Sigmoid colon (tissue), 7 donors: ENCODE results near the gene PCDHB5. TPM values are rescaled to one million over a fixed set of nuclear protein-coding genes. Genes with fewer than 3 reads are reported as not detected.
"Not testable (repeated sequence)": the region's sequence is repeated elsewhere in the genome, so short reads cannot be mapped to it uniquely, and the experiment has no call there.

Source experiments
- DNase-seq: peaks from one replicate; pipeline ENCODE4 v3.0.0-alpha.2; 2019
- H3K27ac ChIP-seq, 4 donors: fragments of 200-600 bp; sonication (generic); one replicate each; pipeline ENCODE4 v1.5.1; 2016 to 2019; ENCODE audit warnings: mild to moderate bottlenecking in 1 of 4
- H3K27me3 ChIP-seq, 3 donors: fragments of 200-600 bp; sonication (generic); one replicate each; pipeline ENCODE4 v1.5.1; 2019; ENCODE audit warnings: mild to moderate bottlenecking in 1 of 3
- H3K36me3 ChIP-seq, 4 donors: fragments of 200-600 bp; sonication (generic); one replicate each; pipeline ENCODE4 v1.5.1; 2016 to 2019
- H3K4me1 ChIP-seq, 4 donors: fragments of 200-600 bp; sonication (generic); one replicate each; pipeline ENCODE4 v1.5.1; 2017 to 2019
- H3K4me3 ChIP-seq, 4 donors: fragments of 200-600 bp; sonication (generic); one replicate each; pipeline ENCODE4 v1.5.1; 2017 to 2019; ENCODE audit warnings: mild to moderate bottlenecking in 2 of 4, moderate library complexity in 1 of 4
- H3K9me3 ChIP-seq, 4 donors: fragments of 200-600 bp in 3 of 4; sonication (generic) in 3 of 4; one replicate each; pipeline versions ENCODE4 v1.5.1 to v1.6.1; 2013 to 2019
- EP300 ChIP-seq, 4 donors: sonication (generic); formaldehyde crosslinking; IDR thresholded peaks; one replicate each; pipeline ENCODE4 v1.6.1; 2017; ENCODE audit warnings: antibody characterized with exemption in 4 of 4
- POLR2A ChIP-seq, 2 donors: fragments of 450-650 bp; IDR thresholded peaks; one replicate each; pipeline ENCODE4 v1.6.1; 2016; ENCODE audit warnings: antibody characterized with exemption in 2 of 2, mild to moderate bottlenecking in 2 of 2, moderate library complexity in 2 of 2
- POLR2AphosphoS5 ChIP-seq, 4 donors: sonication (generic); formaldehyde crosslinking; IDR thresholded peaks; one replicate each; pipeline ENCODE4 v1.6.1; 2017; ENCODE audit warnings: antibody characterized with exemption in 4 of 4
- WGBS, 2 donors: extraction: QIAGEN DNeasy Blood & Tissue Kit; methylation state at CpG; one replicate each; pipeline ENCODE4 v1.1.7; 2013; 5-methylcytosine and 5-hydroxymethylcytosine counted together
- intact Hi-C: fragments of 100-400 bp; cut with DNase I; formaldehyde crosslinking; loops from one replicate; pipeline ENCODE4 v1.15.1; 2023
- polyA plus RNA-seq, 3 donors: library from polyadenylated mRNA; stranded (reverse); fragments of 200-250 nt; gene quantifications; one replicate each; pipeline ENCODE4 v1.2.3, GENCODE V29; 2013
- total RNA-seq, 4 donors: library from RNA; depleted of rRNA; stranded (reverse); fragments of >200 nt; gene quantifications; one replicate each; pipeline ENCODE4 v1.1.0, GENCODE V29; 2016
- TF ChIP-seq, protein P1 (sequence below), 4 experiments: fragments of 450-650 bp in 3 of 4; fragments of 200-600 bp in 1 of 4; IDR thresholded peaks; one replicate each; pipeline ENCODE4 v1.5.1; 2016 to 2019; ENCODE audit warnings: antibody characterized with exemption in 4 of 4, mild to moderate bottlenecking in 3 of 4, moderate library complexity in 2 of 4
- donor health status: healthy with polysubstance abuse.
- donor health status: Bipolar disorder and iron deficiency.
- donor health status: healthy.

The PCDHB5 gene
- total and polyA plus RNA-seq, 7 donors = under 0.01 to 6.5 (median 3.2) TPM; not detected in 1

- peak overlapping the region in 2 of 4 donors; percentile 24 to 34 for H3K4me3 ChIP-seq
- no peak for DNase-seq
- no peak overlapping the region for H3K27ac ChIP-seq
- intact Hi-C loops = no loop called here
- peaks cover 0 to 30% (median 0%) of the 10 kb centered on the region in 3 donors for H3K27me3 ChIP-seq
- no peaks in the 10 kb centered on the region for H3K4me1 ChIP-seq
- TF ChIP-seq, protein P1, sequence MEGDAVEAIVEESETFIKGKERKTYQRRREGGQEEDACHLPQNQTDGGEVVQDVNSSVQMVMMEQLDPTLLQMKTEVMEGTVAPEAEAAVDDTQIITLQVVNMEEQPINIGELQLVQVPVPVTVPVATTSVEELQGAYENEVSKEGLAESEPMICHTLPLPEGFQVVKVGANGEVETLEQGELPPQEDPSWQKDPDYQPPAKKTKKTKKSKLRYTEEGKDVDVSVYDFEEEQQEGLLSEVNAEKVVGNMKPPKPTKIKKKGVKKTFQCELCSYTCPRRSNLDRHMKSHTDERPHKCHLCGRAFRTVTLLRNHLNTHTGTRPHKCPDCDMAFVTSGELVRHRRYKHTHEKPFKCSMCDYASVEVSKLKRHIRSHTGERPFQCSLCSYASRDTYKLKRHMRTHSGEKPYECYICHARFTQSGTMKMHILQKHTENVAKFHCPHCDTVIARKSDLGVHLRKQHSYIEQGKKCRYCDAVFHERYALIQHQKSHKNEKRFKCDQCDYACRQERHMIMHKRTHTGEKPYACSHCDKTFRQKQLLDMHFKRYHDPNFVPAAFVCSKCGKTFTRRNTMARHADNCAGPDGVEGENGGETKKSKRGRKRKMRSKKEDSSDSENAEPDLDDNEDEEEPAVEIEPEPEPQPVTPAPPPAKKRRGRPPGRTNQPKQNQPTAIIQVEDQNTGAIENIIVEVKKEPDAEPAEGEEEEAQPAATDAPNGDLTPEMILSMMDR (IDR thresholded peaks at IDR 0.05) = no peak
- TF ChIP-seq EP300 (IDR thresholded peaks at IDR 0.05) (no peak), POLR2AphosphoS5 (IDR thresholded peaks at IDR 0.05) (no peak), POLR2A (IDR thresholded peaks at IDR 0.05) (no peak)
- H3K9me3 ChIP-seq = peaks cover 0 to 25% (median 17%) of the 10 kb centered on the region in 4 donors
- WGBS, 2 donors = 46 to 67% methylated on average over 20 of the region's 20 CpGs
- no peaks in the 10 kb centered on the region for H3K36me3 ChIP-seq
Observed at GRCh38 chr5:141101059-141101458, 33.9 kb upstream of the PCDHB5 start.

GRCh38 chr5:141102070-141102469 is 32.9 kb upstream of the PCDHB5 start:
- peaks cover 0 to 30% (median 0%) of the 10 kb centered on the region in 3 donors for H3K27me3 ChIP-seq
- intact Hi-C loops, H3K27ac ChIP-seq, H3K4me1 ChIP-seq, DNase-seq, H3K36me3 ChIP-seq, H3K4me3 ChIP-seq: not testable (repeated sequence)
- H3K9me3 ChIP-seq = peaks cover 0 to 23% (median 16%) of the 10 kb centered on the region in 4 donors
- 52 to 79% methylated on average over 39 of the region's 39 CpGs for WGBS, 2 donors

DNA sequence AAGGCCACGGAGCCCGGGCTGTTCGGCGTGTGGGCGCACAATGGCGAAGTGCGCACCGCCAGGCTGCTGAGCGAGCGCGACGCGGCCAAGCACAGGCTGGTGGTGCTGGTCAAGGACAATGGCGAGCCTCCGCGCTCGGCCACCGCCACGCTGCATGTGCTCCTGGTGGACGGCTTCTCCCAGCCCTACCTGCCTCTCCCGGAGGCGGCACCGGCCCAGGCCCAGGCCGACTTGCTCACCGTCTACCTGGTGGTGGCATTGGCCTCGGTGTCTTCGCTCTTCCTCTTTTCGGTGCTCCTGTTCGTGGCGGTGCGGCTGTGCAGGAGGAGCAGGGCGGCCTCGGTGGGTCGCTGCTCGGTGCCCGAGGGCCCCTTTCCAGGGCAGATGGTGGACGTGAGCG is 32.5 kb upstream of the PCDHB5 start:
- H3K36me3 ChIP-seq, intact Hi-C loops, H3K4me1 ChIP-seq, H3K4me3 ChIP-seq, H3K27ac ChIP-seq, DNase-seq: not testable (repeated sequence)
- H3K9me3 ChIP-seq = peaks cover 0 to 23% (median 16%) of the 10 kb centered on the region in 4 donors
- 46 to 79% methylated on average over 33 to 36 of the region's 38 CpGs for WGBS, 2 donors
- H3K27me3 ChIP-seq = peaks cover 0 to 29% (median 0%) of the 10 kb centered on the region in 3 donors

DNA sequence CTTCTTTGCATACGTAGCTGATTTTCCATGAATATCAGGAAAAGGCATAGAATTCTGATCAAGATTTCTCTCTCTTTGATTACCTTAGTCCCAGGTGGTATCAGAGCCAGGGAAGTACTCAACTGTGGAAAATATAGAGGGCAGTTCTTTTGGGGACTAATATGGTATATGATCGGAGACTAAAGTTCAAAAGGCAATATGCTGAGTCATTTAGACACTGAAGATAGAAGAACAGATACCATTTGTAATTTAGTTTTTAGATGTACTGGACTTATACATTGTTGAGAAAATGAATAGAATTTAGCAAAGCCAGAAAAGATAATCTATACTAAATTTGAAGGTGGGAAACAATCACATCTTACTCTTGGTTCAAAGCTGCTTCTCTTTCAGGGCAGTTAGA is 29.7 kb upstream of the PCDHB5 start:
- TF ChIP-seq POLR2A (IDR thresholded peaks at IDR 0.05) (no peak), POLR2AphosphoS5 (IDR thresholded peaks at IDR 0.05) (no peak), EP300 (IDR thresholded peaks at IDR 0.05) (no peak)
- TF ChIP-seq, protein P1 (IDR thresholded peaks at IDR 0.05) = no peak
- no peak for DNase-seq
- Histone ChIP-seq H3K27me3 (peaks cover 0 to 21% (median 0%) of the 10 kb centered on the region in 3 donors), H3K4me1 (no peaks in the 10 kb centered on the region), H3K9me3 (peaks cover 0 to 22% (median 12%) of the 10 kb centered on the region in 4 donors), H3K36me3 (no peaks in the 10 kb centered on the region), H3K27ac (no peak overlapping the region), H3K4me3 (no peak overlapping the region)
- 69 to 93% methylated on average over 2 of the region's 2 CpGs for WGBS, 2 donors
- intact Hi-C loops = no loop called here

DNA sequence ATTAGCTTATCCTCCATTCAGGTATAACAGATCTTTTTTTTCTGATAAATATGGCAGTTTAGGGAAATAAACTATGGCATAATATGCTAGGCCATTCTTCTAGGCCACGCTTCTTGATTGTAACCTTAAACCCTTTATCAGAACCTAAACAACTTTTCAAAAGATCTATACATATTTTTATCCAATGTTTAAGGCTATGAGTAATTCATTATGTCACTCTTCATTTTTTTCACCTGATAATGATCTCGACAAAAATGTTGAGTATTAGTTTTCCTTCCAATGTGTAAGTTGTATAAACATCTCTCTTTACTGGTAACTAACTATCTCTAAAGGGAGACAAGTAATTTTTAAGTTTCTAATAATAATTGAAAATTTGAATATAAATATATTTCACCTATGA is 15.8 kb upstream of the PCDHB5 start:
- H3K27ac ChIP-seq = no peak overlapping the region
- H3K4me1 ChIP-seq = no peaks in the 10 kb centered on the region
- 44 to 48% methylated on average over 2 of the region's 2 CpGs for WGBS, 2 donors
- H3K9me3 ChIP-seq = peaks cover 3 to 27% (median 10%) of the 10 kb centered on the region in 4 donors
- peaks cover 0 to 5% (median 0%) of the 10 kb centered on the region in 3 donors for H3K27me3 ChIP-seq
- no peak for DNase-seq
- intact Hi-C loops = no loop called here
- no peak overlapping the region for H3K4me3 ChIP-seq
- no peaks in the 10 kb centered on the region for H3K36me3 ChIP-seq
- TF ChIP-seq POLR2AphosphoS5 (IDR thresholded peaks at IDR 0.05) (no peak), EP300 (IDR thresholded peaks at IDR 0.05) (no peak), POLR2A (IDR thresholded peaks at IDR 0.05) (no peak)
- TF ChIP-seq, protein P1 (IDR thresholded peaks at IDR 0.05) = no peak

DNA sequence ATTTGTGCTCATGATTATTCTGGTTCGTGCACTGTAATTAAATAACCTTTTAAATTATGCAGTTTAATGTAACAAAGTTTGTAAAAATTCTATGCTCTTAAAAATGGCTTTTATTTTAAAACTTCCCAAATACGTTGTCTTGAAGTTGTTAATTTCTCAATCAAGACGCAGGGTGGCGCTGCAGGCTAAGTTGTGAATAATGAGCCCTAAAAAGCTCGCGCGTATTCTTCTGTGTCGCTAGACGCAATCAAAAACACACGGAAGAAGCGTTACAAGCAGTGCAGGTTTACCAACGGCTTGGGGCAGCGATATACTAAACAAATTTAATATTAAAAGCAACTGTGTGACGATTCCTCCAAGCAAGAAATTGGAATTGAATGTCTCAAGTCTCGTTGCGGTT is 13.4 kb upstream of the PCDHB5 start, which contains the start of gene PCDHB4:
TSS of gene PCDHB4 (plus strand) at position 256 of the 400 bp plus-strand sequence. CDS start 181 bp downstream, outside the sequence.
- TF ChIP-seq EP300 (IDR thresholded peaks at IDR 0.05) (no peak), POLR2AphosphoS5 (IDR thresholded peaks at IDR 0.05) (no peak), POLR2A (IDR thresholded peaks at IDR 0.05) (no peak)
- TF ChIP-seq, protein P1 (IDR thresholded peaks at IDR 0.05) = no peak
- H3K27me3 ChIP-seq = peaks cover 0 to 5% (median 0%) of the 10 kb centered on the region in 3 donors
- peaks cover 3 to 19% (median 9%) of the 10 kb centered on the region in 4 donors for H3K9me3 ChIP-seq
- intact Hi-C loops = no loop called here
- WGBS, 2 donors = 22 to 47% methylated on average over 16 of the region's 16 CpGs
- DNase-seq = no peak
- peak within 1 kb of the TSS; percentile 5 to 33 (median 29) for H3K4me3 ChIP-seq
- no peaks in the 10 kb centered on the region for H3K4me1 ChIP-seq
- no peaks in the 10 kb centered on the region for H3K36me3 ChIP-seq
- peak within 1 kb of the TSS; percentile 0 to 33 (median 24) for H3K27ac ChIP-seq
